ENCODE measurements around the gene NUF2.

DNA sequence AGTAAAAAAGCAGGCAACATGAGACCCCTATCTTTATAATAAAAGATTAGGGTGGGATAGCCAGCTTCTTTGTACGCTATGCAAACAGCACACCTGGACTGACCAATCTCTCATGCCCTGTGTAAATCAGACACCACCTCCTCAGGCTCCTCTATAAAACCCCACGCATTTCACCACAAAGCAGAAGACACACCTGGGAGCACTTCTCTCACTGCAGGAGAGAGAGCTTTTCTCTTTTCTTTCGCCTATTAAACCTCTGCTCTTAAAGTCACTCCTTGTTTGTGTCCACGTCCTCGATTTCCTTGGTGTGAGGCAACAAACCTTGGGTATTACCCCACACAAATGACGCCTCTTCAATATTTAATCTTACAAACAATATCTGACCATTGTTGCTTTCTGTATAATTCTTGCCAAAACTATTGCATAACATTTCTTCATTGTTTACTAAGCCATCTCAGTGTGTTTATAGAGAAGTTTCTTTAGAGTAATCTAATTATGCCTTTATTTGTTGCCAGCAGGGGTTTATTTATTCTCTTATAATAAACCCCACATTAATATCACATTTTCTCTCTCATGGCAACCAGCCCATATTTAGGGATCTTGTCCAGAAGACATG is 31.6 kb upstream of the NUF2 start:
- TF ChIP-seq, protein P1, sequence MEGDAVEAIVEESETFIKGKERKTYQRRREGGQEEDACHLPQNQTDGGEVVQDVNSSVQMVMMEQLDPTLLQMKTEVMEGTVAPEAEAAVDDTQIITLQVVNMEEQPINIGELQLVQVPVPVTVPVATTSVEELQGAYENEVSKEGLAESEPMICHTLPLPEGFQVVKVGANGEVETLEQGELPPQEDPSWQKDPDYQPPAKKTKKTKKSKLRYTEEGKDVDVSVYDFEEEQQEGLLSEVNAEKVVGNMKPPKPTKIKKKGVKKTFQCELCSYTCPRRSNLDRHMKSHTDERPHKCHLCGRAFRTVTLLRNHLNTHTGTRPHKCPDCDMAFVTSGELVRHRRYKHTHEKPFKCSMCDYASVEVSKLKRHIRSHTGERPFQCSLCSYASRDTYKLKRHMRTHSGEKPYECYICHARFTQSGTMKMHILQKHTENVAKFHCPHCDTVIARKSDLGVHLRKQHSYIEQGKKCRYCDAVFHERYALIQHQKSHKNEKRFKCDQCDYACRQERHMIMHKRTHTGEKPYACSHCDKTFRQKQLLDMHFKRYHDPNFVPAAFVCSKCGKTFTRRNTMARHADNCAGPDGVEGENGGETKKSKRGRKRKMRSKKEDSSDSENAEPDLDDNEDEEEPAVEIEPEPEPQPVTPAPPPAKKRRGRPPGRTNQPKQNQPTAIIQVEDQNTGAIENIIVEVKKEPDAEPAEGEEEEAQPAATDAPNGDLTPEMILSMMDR (IDR thresholded peaks at IDR 0.05): no peak
- TF ChIP-seq POLR2A (IDR thresholded peaks at IDR 0.05) (no peak), POLR2AphosphoS5 (IDR thresholded peaks at IDR 0.05) (no peak)
